OCI-LY3 (cell line): ENCODE measurements around the gene CGB7.
"Not testable (repeated sequence)": the region's sequence is repeated elsewhere in the genome, so short reads cannot be mapped to it uniquely, and the experiment has no call there.

Experiments
- H2AFZ ChIP-seq: fragments of 200-600, 300-600 bp; shearing (Covaris generic); 2 replicates; pipeline ENCODE4 v1.6.0; 2014; ENCODE audit warnings: antibody characterized with exemption, low read depth, low read length
- H3K27ac ChIP-seq: fragments of 200-600, 300-600 bp; sonication (generic); 2 replicates; pipeline ENCODE4 v1.5.1; 2014; ENCODE audit warnings: mild to moderate bottlenecking, low read length, moderate library complexity, mixed read lengths
- H3K27me3 ChIP-seq: fragments of 200-600, 300-600 bp; sonication (generic); 2 replicates; pipeline ENCODE4 v1.6.1; 2014; ENCODE audit warnings: low read depth, low read length, mixed read lengths
- H3K36me3 ChIP-seq: fragments of 200-600, 300-600 bp; sonication (generic); replicated peaks from 2 replicates; pipeline ENCODE3; 2014; ENCODE audit warnings: low read depth, low read length, mixed read lengths
- H3K4me1 ChIP-seq: fragments of 300-600, 200-600 bp; sonication (generic); 2 replicates; pipeline ENCODE4 v1.6.1; 2014; ENCODE audit warnings: low read length, mixed read lengths
- H3K4me2 ChIP-seq: fragments of 200-600, 300-600 bp; sonication (generic); 2 replicates; pipeline ENCODE4 v1.6.1; 2014; ENCODE audit warnings: low read length, mixed read lengths
- H3K4me3 ChIP-seq: fragments of 300-600, 200-600 bp; sonication (generic); 2 replicates; pipeline ENCODE4 v1.5.1; 2014; ENCODE audit warnings: antibody characterized with exemption, mild to moderate bottlenecking, low read length, moderate library complexity
- H3K79me2 ChIP-seq: fragments of 300-600, 200-600 bp; shearing (Covaris generic); 2 replicates; pipeline ENCODE4 v1.6.1; 2014; ENCODE audit warnings: mild to moderate bottlenecking, low read length, mixed read lengths
- H3K9ac ChIP-seq: fragments of 300-600, 200-600 bp; shearing (Covaris generic); 2 replicates; pipeline ENCODE4 v1.6.0; 2014; ENCODE audit warnings: mild to moderate bottlenecking, low read length, moderate library complexity
- H3K9me3 ChIP-seq: fragments of 200-600, 300-600 bp; shearing (Covaris generic); 2 replicates; pipeline ENCODE4 v1.6.1; 2014; ENCODE audit warnings: low read length, mixed read lengths; ENCODE audit not compliant: insufficient read depth
- H4K20me1 ChIP-seq: fragments of 200-600, 300-600 bp; sonication (generic); 2 replicates; pipeline ENCODE4 v1.6.1; 2016; ENCODE audit warnings: low read length, mixed read lengths; ENCODE audit not compliant: insufficient read depth
- TF ChIP-seq, protein P1 (sequence below): fragments of 200-600, 300-600 bp; sonication (generic); IDR thresholded peaks from 2 replicates; pipeline ENCODE4 v1.5.1; 2014; ENCODE audit warnings: antibody characterized with exemption, low read length, low read depth

Gene CGB7

GRCh38 chr19:49031642-49032301 lies 25.8 kb downstream of the CGB7 start, which contains the start of gene CGB2:
CGB2 (plus strand) TSS chr19:49031890; CDS start chr19:49032096, 206 bp downstream.
- H3K4me2 ChIP-seq, H3K4me3 ChIP-seq, H2AFZ ChIP-seq, H3K79me2 ChIP-seq, H3K27ac ChIP-seq, H3K9ac ChIP-seq, H3K27me3 ChIP-seq, H4K20me1 ChIP-seq, H3K36me3 ChIP-seq, H3K4me1 ChIP-seq, H3K9me3 ChIP-seq: not testable (repeated sequence)
- TF ChIP-seq, protein P1, sequence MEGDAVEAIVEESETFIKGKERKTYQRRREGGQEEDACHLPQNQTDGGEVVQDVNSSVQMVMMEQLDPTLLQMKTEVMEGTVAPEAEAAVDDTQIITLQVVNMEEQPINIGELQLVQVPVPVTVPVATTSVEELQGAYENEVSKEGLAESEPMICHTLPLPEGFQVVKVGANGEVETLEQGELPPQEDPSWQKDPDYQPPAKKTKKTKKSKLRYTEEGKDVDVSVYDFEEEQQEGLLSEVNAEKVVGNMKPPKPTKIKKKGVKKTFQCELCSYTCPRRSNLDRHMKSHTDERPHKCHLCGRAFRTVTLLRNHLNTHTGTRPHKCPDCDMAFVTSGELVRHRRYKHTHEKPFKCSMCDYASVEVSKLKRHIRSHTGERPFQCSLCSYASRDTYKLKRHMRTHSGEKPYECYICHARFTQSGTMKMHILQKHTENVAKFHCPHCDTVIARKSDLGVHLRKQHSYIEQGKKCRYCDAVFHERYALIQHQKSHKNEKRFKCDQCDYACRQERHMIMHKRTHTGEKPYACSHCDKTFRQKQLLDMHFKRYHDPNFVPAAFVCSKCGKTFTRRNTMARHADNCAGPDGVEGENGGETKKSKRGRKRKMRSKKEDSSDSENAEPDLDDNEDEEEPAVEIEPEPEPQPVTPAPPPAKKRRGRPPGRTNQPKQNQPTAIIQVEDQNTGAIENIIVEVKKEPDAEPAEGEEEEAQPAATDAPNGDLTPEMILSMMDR: peak; percentile 32

GRCh38 chr19:49030323-49030722 lies 27.2 kb downstream of the CGB7 start:
- not testable (repeated sequence) for H3K4me1 ChIP-seq, H3K9ac ChIP-seq, H3K4me3 ChIP-seq, H3K79me2 ChIP-seq, H3K36me3 ChIP-seq, H3K27ac ChIP-seq, H4K20me1 ChIP-seq, H3K9me3 ChIP-seq, H3K4me2 ChIP-seq, H2AFZ ChIP-seq, H3K27me3 ChIP-seq

GRCh38 chr19:49029749-49030148 lies 27.8 kb downstream of the CGB7 start:
- H3K4me1 ChIP-seq, H3K79me2 ChIP-seq, H2AFZ ChIP-seq, H3K36me3 ChIP-seq, H3K27ac ChIP-seq, H3K27me3 ChIP-seq, H3K9me3 ChIP-seq, H3K4me2 ChIP-seq, H4K20me1 ChIP-seq, H3K4me3 ChIP-seq, H3K9ac ChIP-seq: not testable (repeated sequence)

- H3K9me3 ChIP-seq, H3K27me3 ChIP-seq, H3K79me2 ChIP-seq, H3K36me3 ChIP-seq, H3K27ac ChIP-seq, H3K9ac ChIP-seq, H3K4me1 ChIP-seq, H2AFZ ChIP-seq, H3K4me2 ChIP-seq, H4K20me1 ChIP-seq, H3K4me3 ChIP-seq: not testable (repeated sequence)
Measured at GRCh38 chr19:49028686-49029085, 28.9 kb downstream of the CGB7 start.

- not testable (repeated sequence) for H3K79me2 ChIP-seq, H2AFZ ChIP-seq, H3K27me3 ChIP-seq, H3K4me3 ChIP-seq, H3K9ac ChIP-seq, H3K4me1 ChIP-seq, H3K9me3 ChIP-seq, H3K36me3 ChIP-seq, H3K4me2 ChIP-seq, H3K27ac ChIP-seq, H4K20me1 ChIP-seq
Measured at GRCh38 chr19:49025599-49025998, 31.9 kb downstream of the CGB7 start.

DNA sequence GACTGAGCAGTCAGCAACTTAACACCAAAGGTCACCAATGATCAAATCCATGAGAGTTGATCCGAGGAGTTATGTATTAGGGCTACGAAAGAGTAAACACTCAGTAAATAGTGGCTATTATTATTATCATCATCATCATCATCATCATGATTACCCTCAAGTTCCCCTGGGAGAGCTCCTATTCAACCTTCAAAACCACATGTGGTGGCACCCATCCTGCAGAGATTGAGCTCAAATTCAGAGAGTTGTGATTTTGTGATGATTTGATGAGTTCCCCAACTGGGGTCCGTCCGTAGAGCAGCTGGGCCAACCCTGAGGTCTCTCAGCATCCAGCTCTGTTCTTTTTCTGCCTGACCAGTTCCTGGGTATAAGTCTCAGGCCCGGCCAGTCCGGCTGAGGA lies 32.5 kb downstream of the CGB7 start:
- H3K4me3 ChIP-seq, H2AFZ ChIP-seq, H4K20me1 ChIP-seq, H3K9me3 ChIP-seq, H3K27me3 ChIP-seq, H3K9ac ChIP-seq, H3K4me2 ChIP-seq, H3K36me3 ChIP-seq, H3K27ac ChIP-seq, H3K79me2 ChIP-seq: not testable (repeated sequence)
- peaks cover 10% of the 10 kb centered on the region for H3K4me1 ChIP-seq

DNA sequence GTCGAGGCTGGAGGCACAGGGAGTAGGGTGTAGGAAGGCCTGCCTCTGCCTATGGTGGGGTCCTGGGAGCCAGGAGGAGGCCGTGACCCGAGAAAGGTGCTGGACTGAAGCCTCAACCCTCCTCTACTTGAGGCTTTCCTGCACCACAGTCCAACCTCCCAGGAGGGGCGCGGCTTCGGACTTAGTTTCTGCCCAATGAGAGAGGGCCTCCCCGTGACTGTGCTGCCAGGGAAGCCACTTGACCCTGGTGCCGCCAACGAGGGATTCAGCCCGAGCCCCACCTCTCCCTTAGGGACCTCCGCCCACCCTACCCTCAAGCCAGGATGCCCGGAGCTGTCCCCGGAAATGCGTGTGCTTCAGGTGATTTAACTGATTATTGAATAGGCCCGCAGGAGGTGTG lies 33.3 kb downstream of the CGB7 start, which contains the start of gene CGB3:
TSS of gene CGB3 (minus strand) at position 101 of the 400 bp plus-strand sequence. CDS start 362 bp downstream, outside the sequence.
- not testable (repeated sequence) for H2AFZ ChIP-seq, H3K36me3 ChIP-seq, H3K9ac ChIP-seq, H3K27ac ChIP-seq, H3K27me3 ChIP-seq, H3K9me3 ChIP-seq, H3K79me2 ChIP-seq, H4K20me1 ChIP-seq, H3K4me3 ChIP-seq, H3K4me2 ChIP-seq
- peaks cover 10% of the 10 kb centered on the region for H3K4me1 ChIP-seq
